K562 (cell line): ENCODE data around the gene ATG7.

ENCODE experiments used
- EP300 ChIP-seq: IDR thresholded peaks from 2 replicates; pipeline ENCODE4 v1.6.1; 2012; ENCODE audit warnings: low read length, improper control_type of control experiment
- KAT8 ChIP-seq: fragments of 450-650 bp; IDR thresholded peaks from 2 replicates; pipeline ENCODE4 v1.6.1; 2016; ENCODE audit warnings: low read depth, mild to moderate bottlenecking
- KLF1 ChIP-seq: fragments of 450-650 bp; IDR thresholded peaks from 2 replicates; pipeline ENCODE4 v1.6.1; 2016; ENCODE audit warnings: missing genetic modification characterization, missing compliant biosample characterization
- MXI1 ChIP-seq: IDR thresholded peaks from 2 replicates; pipeline ENCODE4 v1.6.1; 2011; ENCODE audit warnings: low read depth, mild to moderate bottlenecking, improper control_type of control experiment, low read length
- NR2C1 ChIP-seq, 2 experiments: fragments of 450-650 bp; IDR thresholded peaks; 2 replicates each; pipeline ENCODE4 v1.6.1; 2017; ENCODE audit warnings: mild to moderate bottlenecking in 2 of 2, antibody characterized with exemption in 1 of 2, inconsistent platforms in 1 of 2, missing compliant biosample characterization in 1 of 2, missing genetic modification characterization in 1 of 2
- SNRNP70 ChIP-seq: fragments of 200-400 bp; formaldehyde crosslinking; optimal IDR thresholded peaks from 2 replicates; pipeline ENCODE3; 2017; ENCODE audit warnings: low read depth, low read length
- TAF7 ChIP-seq: fragments of 450-650 bp; IDR thresholded peaks from 2 replicates; pipeline ENCODE4 v1.6.1; 2016; ENCODE audit warnings: missing genetic modification characterization, missing compliant biosample characterization
- U2AF1 ChIP-seq: fragments of 200-400 bp; formaldehyde crosslinking; optimal IDR thresholded peaks from 2 replicates; pipeline ENCODE3; 2017; ENCODE audit warnings: mild to moderate bottlenecking, low read depth, low read length, moderate library complexity
- YY1 ChIP-seq, 3 experiments: IDR thresholded peaks; 2 replicates each; pipeline ENCODE4 v1.6.1; 2011; ENCODE audit warnings: low read length in 2 of 3, mild to moderate bottlenecking in 2 of 3, moderate library complexity in 2 of 3, borderline replicate concordance in 1 of 3, control low read depth in 1 of 3, low read depth in 1 of 3; ENCODE audit not compliant: insufficient read depth in 3 of 3, insufficient replicate concordance in 2 of 3, control insufficient read depth in 1 of 3, insufficient read length in 1 of 3; ENCODE audit errors: extremely low read depth in 1 of 3
- ZZZ3 ChIP-seq: fragments of 450-650 bp; IDR thresholded peaks from 2 replicates; pipeline ENCODE4 v1.6.1; 2016; ENCODE audit warnings: antibody characterized with exemption, mild to moderate bottlenecking, moderate library complexity
- TF ChIP-seq, protein P1 (sequence below), 3 experiments: IDR thresholded peaks in 2 of 3; conservative IDR thresholded peaks in 1 of 3; 2 replicates each; pipeline ENCODE4 v1.5.1; 2011 to 2012; ENCODE audit warnings: low read length in 3 of 3, mild to moderate bottlenecking in 3 of 3, control low read depth in 2 of 3, improper control_type of control experiment in 1 of 3, inconsistent platforms in 1 of 3, low read depth in 1 of 3, mixed read lengths in 1 of 3, moderate library complexity in 1 of 3; ENCODE audit not compliant: insufficient read depth in 2 of 3

GRCh38 chr3:11289864-11290263 lies 17.7 kb downstream of the ATG7 start:
- no peak for TF ChIP-seq U2AF1
- TF ChIP-seq NR2C1 (IDR thresholded peaks at IDR 0.05), result no peak
- TF ChIP-seq NR2C1 (tag; IDR thresholded peaks at IDR 0.05), result no peak
- TF ChIP-seq KAT8, result no peak
- TF ChIP-seq YY1 (IDR thresholded peaks at IDR 0.05; ENCODE audit: borderline replicate concordance in 1 of 3, control insufficient read depth in 1 of 3, extremely low read depth in 1 of 3, insufficient read depth in 3 of 3, insufficient read length in 1 of 3, insufficient replicate concordance in 2 of 3, low read depth in 1 of 3, low read length in 2 of 3), result no peak
- TF ChIP-seq KLF1 (tag), result no peak
- TF ChIP-seq, protein P1, sequence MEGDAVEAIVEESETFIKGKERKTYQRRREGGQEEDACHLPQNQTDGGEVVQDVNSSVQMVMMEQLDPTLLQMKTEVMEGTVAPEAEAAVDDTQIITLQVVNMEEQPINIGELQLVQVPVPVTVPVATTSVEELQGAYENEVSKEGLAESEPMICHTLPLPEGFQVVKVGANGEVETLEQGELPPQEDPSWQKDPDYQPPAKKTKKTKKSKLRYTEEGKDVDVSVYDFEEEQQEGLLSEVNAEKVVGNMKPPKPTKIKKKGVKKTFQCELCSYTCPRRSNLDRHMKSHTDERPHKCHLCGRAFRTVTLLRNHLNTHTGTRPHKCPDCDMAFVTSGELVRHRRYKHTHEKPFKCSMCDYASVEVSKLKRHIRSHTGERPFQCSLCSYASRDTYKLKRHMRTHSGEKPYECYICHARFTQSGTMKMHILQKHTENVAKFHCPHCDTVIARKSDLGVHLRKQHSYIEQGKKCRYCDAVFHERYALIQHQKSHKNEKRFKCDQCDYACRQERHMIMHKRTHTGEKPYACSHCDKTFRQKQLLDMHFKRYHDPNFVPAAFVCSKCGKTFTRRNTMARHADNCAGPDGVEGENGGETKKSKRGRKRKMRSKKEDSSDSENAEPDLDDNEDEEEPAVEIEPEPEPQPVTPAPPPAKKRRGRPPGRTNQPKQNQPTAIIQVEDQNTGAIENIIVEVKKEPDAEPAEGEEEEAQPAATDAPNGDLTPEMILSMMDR (IDR thresholded peaks at IDR 0.05 in 2 of 3, conservative IDR thresholded peaks at IDR 0.05 in 1 of 3; ENCODE audit: insufficient read depth in 2 of 3, low read depth in 1 of 3, low read length in 3 of 3), result no peak
- no peak for TF ChIP-seq EP300
- TF ChIP-seq MXI1, result no peak
- TF ChIP-seq TAF7, result no peak
- no peak for TF ChIP-seq SNRNP70
- TF ChIP-seq ZZZ3, result no peak
